ENCODE data around the gene SPSB2.
A peak's percentile ranks its signal among the peaks of the same experiment; 100 is the strongest.
"Not testable (repeated sequence)": the region's sequence is repeated elsewhere in the genome, so short reads cannot be mapped to it uniquely, and the experiment has no call there.

SPSB2 gene

GRCh38 chr12:6899837-6900519 is 26.9 kb upstream of the SPSB2 start:
- no peak for DNase-seq

- no peak for DNase-seq
Observed at GRCh38 chr12:6899427-6899826, 26.3 kb upstream of the SPSB2 start.

- DNase-seq = no peak
Observed at GRCh38 chr12:6896846-6897435, 23.8 kb upstream of the SPSB2 start.

- DNase-seq = no peak
Observed at GRCh38 chr12:6894321-6894720, 21.2 kb upstream of the SPSB2 start.

- not testable (repeated sequence) for DNase-seq
Observed at GRCh38 chr12:6892683-6893082, 19.6 kb upstream of the SPSB2 start.

GRCh38 chr12:6891646-6892001 is 18.5 kb upstream of the SPSB2 start:
- no peak for DNase-seq

- peak; percentile 96 for DNase-seq
Observed at GRCh38 chr12:6890789-6891645, 17.9 kb upstream of the SPSB2 start.

- DNase-seq = not testable (repeated sequence)
Observed at GRCh38 chr12:6889775-6890573, 16.9 kb upstream of the SPSB2 start.

GRCh38 chr12:6888794-6889193 is 15.7 kb upstream of the SPSB2 start:
- DNase-seq = not testable (repeated sequence)

GRCh38 chr12:6888360-6888759 is 15.3 kb upstream of the SPSB2 start:
- DNase-seq = no peak

- no peak for DNase-seq
Observed at GRCh38 chr12:6887460-6887859, 14.4 kb upstream of the SPSB2 start.

- DNase-seq = not testable (repeated sequence)
Observed at GRCh38 chr12:6886206-6886999, 13.3 kb upstream of the SPSB2 start.

GRCh38 chr12:6884539-6884938 is 11.4 kb upstream of the SPSB2 start:
- no peak for DNase-seq

GRCh38 chr12:6883683-6884082 is 10.6 kb upstream of the SPSB2 start:
- DNase-seq = no peak

- DNase-seq = no peak
Observed at GRCh38 chr12:6883252-6883651, 10.1 kb upstream of the SPSB2 start.

- not testable (repeated sequence) for DNase-seq
Observed at GRCh38 chr12:6879824-6880223, 6.7 kb upstream of the SPSB2 start.

- DNase-seq = not testable (repeated sequence)
Observed at GRCh38 chr12:6874015-6874368, 889 bp upstream of the SPSB2 start.

- peak; percentile 59 for DNase-seq
Observed at GRCh38 chr12:6872073-6873048, 742 bp downstream of the SPSB2 start.

- DNase-seq = no peak
Observed at GRCh38 chr12:6871052-6871957, 1.8 kb downstream of the SPSB2 start.

- not testable (repeated sequence) for DNase-seq
Observed at GRCh38 chr12:6870304-6870703, 2.8 kb downstream of the SPSB2 start.

Measured in NCI-H1694 treated with DMSO at 0.1 percent for 48 hours (cell line).